ENCODE measurements around the gene CDH1.

The CDH1 gene

DNA sequence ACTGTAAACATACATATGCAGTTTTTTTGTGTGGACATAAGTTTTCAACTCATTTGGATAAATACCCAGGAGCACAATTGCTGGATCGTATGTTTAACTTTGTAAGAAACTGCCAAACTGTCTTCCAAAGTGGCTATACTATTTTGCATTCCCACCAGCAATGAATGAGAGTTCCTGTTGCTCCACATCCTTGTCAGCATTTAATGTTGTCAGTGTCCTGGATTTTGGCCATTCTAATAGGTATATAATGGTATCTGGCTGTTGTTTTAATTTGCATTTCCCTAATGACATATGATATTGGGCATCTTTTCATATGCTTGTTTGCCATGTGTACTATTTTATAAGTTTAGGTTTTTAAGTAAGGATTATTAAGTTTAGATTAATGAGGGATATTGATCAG, 120.4 kb downstream of the CDH1 start:
- no peak for DNase-seq (ENCODE audit: low spot score)

DNA sequence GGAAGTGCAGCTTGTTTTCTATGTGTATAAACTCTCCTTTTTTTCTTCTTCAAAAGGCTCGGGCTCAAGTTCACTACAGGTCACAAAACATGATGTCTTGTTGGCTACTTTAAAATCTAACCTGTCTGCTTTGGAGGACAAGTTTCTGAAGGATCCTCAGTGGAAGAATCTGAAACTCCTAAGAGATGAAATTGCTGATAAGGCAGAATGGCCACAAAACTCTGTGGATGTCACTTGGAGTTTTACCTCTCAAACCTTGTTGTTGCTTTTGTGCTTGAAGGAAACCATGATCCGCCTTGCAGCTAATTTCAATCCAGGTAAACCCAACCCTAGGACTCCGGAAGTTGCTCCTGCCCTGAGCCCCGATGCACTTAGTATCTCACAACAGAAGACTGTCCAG, 122.7 kb downstream of the CDH1 start:
- DNase-seq (ENCODE audit: low spot score) = no peak

DNA sequence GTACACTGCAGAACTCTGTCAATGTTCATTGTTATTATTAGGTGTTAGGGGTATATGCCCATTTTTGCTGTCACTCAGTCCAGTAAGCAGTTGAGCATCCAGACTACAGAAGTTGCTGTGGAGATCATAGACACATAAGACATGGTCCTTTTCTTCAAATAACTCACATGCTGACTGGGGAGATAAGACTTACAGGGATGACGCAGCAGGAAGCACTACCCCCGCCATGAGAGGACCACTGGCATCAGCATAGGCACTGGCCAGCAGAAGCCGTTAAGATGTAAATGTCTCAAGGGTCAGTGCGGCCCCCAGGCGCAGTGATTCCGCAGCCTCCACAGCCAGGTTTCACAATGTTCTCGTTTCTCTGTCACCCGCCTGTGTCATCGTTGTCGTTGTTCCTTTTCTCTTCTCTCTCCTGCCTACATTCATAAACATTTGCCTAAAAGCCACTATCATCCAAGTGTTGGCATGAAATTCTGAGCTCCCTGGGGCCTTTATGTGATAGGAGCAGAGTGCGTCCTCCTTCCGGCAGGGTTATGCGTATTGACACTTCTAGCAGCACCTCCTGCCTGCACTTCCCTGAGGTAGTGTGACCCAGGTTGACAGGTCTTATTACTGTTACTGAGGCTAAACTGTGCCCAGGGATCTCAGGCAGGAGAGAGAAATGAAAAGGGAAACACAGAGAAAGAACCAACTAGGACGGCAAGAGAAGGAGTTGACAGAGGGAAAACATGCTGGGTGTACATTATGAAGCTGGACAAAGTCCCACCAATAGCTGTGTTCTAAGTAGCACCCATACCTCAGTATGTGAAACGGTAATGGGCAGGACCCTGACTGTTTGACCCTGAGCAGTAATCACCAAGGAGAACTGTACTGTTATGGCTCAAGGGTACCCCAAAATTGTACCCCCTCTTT, 124.1 kb downstream of the CDH1 start:
- DNase-seq (ENCODE audit: low spot score) = no peak

DNA sequence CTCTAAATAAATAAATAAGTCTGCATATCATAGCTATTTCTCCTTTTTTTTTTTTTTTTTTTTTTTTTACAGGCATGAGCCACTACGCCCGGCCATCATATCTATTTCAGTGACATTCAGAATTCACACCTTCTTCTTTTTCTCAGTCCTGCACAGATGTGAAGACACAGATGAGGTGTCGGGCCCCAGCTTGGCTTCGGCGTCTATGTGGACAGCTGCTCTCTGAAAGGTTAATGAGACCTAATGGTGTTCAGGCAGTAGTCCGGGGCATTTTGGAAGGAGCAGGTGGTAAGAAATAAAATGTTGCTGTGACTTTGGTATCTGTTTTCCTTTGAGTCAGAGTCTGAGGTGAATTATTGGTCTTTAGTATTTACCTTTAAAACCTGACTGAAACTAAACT, 129.8 kb downstream of the CDH1 start:
- no peak for DNase-seq (ENCODE audit: low spot score)

DNA sequence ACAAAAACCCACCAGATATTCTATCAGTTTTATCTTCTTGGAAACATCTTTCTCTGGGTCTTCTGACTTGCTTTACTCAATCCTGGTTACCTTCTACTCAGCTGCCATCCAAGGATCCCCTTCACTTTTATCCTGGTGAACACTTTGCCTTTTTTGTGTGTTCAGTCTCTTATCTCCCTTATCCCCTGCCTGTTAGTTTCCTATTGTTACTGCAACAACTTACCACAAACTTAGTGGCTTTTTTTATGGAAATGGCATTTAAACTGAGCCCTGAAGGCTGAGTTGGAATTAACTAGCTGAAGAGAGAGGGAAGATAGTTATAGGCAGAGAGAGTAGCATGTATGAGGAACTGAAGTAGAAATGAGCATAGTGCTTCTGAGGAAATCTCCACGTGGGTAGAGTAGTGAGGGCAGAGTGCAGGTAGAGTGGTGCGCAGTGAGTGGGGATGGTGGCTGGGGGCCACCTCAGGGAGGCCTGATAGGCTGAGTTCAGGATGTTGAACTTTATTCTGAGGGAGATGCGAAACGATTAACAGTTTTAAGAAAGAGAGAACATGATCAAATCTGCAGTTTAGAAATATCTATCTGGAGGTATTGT, 132.5 kb downstream of the CDH1 start:
- no peak for DNase-seq (ENCODE audit: low spot score)

DNA sequence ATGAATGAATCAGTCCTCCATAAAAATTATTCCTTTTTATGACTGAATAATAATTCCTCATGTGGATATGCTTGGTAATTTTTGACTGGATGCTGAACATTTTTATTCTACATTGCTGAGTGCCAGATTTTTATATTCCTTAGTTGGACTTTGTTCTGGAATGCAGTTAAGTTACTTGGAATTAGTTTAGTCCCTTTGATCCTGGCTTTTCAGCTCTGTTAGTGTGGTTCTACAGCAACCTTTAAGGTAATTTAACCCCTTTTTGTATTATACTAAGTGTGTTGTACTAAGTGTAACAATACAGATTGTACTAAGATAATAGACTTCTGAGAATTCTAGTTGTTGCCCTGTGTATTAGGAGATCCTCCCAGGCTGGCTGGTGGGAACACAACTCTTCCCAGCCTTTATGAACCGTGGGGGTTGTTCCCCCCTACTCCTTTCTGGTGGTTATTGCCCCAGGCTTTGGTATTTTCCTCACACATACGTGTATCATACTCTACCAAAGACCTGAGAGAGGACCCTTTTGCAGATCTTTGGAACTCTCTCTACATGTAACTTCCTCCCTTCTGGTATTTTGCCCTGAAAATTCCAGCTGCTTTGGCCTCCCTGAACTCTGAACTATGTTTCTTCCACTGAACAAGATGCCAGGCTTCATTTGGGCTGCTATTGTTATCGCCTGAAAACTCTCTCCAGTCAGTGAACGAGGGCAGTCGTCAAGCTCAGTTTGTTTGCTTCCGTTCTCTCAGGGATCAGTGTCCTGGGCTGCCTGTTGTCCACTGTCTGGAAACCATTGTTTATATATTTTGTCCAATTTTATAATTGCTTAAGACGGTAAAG, 136.8 kb downstream of the CDH1 start:
- no peak for DNase-seq (ENCODE audit: low spot score)

DNA sequence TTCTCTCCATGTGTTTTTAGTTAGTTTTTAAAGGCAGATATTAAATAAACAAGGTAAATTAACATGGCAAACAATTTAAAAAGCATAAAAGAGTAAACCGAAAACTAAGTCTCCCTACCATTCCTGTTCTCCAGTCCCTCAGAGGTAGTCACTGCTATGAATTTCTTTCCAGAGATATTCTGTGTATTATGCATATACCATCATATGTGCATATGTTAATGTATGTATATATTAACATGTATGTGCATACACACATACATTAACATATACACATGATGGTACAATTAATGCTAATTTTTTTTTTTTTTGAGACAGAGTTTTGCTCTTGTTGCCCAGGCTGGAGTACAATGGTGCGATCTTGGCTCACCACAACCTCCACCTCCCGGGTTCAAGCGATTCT, 138.8 kb downstream of the CDH1 start:
- DNase-seq (ENCODE audit: low spot score) = no peak

DNA sequence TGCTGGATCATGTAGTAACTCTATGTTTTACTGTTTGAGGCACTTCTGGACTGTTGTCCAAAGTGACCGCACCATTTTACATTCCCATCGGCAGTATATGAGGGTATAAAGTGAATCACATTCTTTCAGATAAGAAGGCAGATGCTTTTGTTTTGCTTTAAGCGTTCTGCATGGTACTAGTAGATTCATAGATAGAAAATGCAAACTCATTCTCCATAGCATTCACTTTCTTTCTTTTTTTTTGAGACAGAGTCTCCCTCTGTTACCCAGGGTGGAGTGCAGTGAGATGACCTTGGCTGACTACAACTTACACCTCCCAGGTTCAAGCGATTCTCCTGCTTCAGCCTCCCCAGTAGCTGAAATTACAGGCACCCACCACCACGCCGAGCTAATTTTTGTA, 146.6 kb downstream of the CDH1 start:
- DNase-seq (ENCODE audit: low spot score) = no peak

DNA sequence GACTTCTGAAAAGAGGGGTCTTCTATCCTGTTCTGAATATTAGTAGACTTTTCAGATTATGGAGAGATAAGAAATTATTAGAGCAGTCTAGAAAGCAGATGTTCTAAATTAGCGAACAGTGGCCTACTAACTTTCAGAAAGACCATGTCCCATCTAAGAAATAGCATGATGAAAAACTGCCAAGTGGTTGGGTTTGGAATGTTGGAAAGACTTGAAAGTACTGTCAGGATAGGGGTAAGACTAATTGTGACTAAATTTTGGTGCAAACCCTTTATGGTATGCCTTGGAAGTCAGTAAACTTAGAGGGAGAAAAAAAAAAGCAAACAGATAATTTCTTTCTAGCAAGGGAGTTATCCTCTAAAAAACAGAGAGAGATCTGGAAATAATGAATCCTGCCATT, 147.3 kb downstream of the CDH1 start:
- DNase-seq (ENCODE audit: low spot score) = no peak

Data from AG20443 (cell line).